GM21825 (cell line): Measurements from ENCODE around the gene GSTO2.

ENCODE experiments used
- ATAC-seq: cut with Tn5 transposase; IDR thresholded peaks from one replicate; pipeline ENCODE4 v1.9.1; 2021; ENCODE audit warnings: mild to moderate bottlenecking, moderate library complexity; ENCODE audit not compliant: unreplicated experiment

The GSTO2 gene

DNA sequence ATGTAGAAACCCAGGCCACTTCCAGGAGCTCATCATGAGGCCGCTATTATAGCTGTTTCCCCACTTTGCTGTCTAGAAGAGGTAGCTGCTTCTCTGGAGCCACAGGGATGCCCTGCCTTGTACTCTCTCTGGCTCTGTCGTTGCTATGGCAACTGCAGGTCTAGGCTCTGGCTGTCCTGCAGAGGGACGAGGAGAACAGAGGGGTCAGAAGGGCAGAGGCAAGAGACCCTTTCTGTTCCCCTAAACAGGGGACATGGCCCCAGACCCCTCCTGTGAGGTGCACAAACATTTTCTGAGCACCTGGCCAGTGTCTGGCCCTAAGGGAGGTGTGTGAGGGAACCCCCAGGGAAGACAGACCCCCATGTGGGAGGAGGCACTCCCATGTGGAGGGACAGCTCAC lies 37.9 kb downstream of the GSTO2 start:
- ATAC-seq = no peak

DNA sequence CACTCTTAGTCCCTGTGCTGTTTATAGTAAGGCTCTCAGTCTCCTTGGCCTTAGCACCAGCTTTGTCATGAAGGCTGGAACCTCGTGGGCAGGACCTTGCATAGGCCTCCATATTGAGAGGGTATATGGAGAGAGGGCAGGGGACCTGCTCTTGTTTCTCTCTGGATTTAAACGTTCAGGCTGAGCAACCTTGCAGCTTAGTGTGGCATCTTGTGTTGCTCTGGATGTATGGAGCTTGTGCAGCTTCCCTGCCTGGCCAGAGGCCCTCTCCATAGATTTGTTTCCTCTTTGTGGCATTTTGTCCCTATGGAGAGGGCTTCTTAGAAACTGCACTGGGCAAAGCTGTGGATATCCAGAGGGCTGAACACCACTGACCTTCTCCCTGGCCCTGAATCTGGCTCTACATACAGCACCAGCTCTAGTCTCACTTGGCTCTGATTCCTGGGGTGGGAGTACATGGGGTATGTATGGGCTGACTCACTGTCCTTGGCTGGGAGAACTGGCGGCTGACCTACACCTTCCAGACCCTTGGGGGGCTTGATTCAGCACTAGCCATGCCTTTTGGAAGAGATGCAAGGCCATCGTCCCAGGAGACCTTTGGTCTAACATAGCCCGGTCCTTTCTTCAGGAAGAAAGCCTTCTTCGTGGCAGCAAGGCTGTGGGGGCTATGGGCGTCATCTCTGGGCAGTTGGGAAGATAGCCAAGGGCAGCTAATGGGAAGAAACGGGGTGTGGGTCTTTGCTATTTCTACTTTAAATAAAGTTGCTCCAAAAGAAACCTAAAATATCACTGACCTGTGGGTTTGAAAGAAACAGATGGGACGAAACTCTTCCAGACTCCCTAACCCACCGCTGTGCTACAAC lies 38.8 kb downstream of the GSTO2 start:
- ATAC-seq = no peak

- peak; percentile 69 for ATAC-seq
These were observed 39.5 kb downstream of the GSTO2 start for GRCh38 chr10:104308439-104308903.

- ATAC-seq = no peak
These were observed 41.3 kb downstream of the GSTO2 start for GRCh38 chr10:104309980-104310978.

GRCh38 chr10:104311184-104311720 lies 42.3 kb downstream of the GSTO2 start:
- no peak for ATAC-seq

- no peak for ATAC-seq
These were observed 45.9 kb downstream of the GSTO2 start for GRCh38 chr10:104314591-104315485.

DNA sequence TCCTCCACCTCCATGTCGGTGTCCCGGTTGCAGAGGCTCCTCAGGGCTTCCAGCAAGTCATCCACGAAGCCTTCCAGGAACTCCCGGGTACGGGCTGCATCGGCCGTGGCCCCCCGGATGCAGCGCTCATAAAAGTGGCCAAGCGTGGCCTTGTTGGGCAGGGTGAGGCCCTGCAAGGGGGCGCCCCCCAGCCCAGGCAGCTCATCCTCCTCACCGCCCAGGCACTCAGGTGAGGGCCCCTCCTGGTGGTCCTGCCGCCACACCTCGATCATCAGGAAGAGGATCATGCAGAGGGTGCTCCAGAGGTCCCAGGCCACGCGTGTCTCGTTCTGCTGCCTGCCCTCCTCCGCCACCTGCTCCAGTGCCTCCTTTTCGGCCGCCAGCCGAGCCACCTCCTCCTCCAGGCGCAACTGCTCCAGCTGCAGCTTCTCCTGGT lies 46.5 kb downstream of the GSTO2 start:
- ATAC-seq = no peak

GRCh38 chr10:104316321-104317099 lies 47.5 kb downstream of the GSTO2 start:
- ATAC-seq = no peak

GRCh38 chr10:104317269-104317710 lies 48.3 kb downstream of the GSTO2 start:
- ATAC-seq = no peak

GRCh38 chr10:104317726-104318299 lies 48.8 kb downstream of the GSTO2 start:
- no peak for ATAC-seq

DNA sequence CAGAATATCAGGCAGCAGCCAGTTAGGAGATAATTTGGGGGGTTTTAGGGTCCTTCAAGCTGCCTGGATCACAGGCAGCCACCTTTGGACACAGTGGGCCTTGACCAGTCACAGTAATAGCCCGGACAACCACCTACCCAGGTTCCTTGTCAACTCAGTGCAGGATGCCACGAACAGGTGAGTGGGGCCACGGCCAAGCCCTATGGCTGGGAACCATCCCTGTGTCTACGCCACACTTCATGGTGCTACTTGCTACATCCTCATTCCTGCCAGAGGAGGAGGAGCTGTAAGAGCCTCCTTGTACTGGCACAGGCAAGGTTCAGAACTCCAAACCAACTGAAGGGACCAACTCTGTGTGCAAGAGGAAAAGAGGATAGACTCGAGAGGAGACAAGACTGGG lies 49.3 kb downstream of the GSTO2 start:
- no peak for ATAC-seq

GRCh38 chr10:104318810-104319741 lies 50.1 kb downstream of the GSTO2 start:
- no peak for ATAC-seq

DNA sequence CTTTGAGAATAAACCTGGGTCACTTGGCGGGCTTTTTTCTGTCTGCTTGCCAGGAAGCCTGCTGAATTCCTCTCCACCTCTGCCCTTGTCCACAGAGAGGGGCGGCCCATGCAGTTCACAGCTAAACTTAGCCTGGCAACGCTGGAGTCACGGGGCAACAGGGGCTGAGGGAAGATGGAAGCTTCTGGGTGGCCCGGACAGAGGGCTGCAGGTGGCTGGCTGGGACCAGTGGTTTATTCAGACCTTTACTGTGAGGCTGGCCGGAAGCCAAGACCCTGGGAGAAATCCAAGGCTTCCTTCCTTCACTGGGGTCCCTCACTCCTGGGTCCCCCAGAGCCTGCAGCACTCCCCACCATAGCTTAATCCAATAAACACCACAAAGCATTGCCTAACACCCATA lies 52.2 kb downstream of the GSTO2 start:
- no peak for ATAC-seq

GRCh38 chr10:104321725-104322415 lies 52.9 kb downstream of the GSTO2 start:
- ATAC-seq = no peak

DNA sequence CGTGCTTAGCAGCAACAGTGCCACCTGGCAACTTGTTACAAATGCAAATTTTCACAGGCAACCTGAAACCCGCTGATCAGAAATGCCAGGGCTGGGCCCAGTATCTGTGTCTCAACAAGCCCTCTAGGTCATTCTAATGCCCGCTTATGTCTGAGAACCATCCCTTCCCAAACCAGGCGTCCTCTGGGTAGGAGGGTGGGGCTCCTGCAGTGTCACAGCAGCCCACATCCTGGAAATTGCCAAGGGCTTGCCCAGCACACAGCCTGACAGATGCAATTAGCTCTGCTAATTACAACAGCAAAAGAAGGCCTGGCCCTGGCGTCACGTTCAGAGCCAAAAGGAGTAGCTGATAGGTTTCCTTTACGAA lies 53.4 kb downstream of the GSTO2 start:
- no peak for ATAC-seq

DNA sequence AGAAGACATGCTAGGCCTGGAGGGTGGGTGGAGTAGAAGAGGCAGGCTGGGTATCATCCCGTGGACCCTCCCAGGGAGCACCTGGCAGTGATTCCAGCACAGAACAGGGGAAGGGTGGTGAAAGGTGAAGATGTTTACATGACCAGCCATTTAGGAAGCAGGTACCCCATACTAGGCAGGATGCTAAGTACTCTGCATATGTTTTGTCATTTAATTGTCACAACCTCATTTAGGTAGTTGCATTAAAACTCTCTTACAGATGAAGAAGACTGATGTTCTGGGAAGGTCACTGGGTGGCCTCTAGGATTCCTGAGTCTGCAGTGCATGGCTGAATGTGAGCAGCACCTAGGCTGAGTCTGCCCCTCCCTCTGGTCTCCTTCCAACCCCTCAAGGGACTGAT lies 54.1 kb downstream of the GSTO2 start:
- no peak for ATAC-seq

DNA sequence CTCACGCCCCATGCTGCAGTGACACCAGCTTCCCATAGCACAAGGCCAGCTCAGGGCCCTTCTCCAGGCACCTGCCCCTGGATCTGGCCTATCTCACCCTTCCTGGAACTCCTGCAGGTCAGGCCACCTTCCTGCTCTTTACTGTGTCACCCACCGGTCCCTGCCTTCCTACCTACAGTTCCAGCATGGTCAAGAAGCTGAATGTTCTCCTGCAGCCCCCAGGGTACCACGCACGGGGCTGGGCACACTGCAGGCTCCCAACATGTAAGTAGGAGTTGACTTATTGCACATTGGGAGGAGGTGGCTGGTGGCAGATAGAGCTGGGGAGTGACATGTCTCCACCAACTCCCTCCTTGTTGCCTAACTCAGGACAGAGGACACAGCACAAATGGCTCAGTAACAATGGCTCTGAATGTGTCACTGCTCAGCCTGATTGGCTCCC lies 54.8 kb downstream of the GSTO2 start:
- no peak for ATAC-seq
